Stomach (tissue), 9 donors: Measurements from ENCODE around the gene MTNR1B. TPM values are rescaled to one million over a fixed set of nuclear protein-coding genes. Genes with fewer than 3 reads are reported as not detected.

ENCODE experiments used
- DNase-seq, 2 donors: peaks; one replicate each; pipeline versions ENCODE4 v3.0.0 to v3.0.0-alpha.2; 2013 to 2019
- H3K27ac ChIP-seq, 5 donors: fragments of 200-600 bp in 4 of 5; sonication (generic) in 4 of 5; one replicate each; pipeline ENCODE4 v1.5.1; 2013 to 2019; ENCODE audit warnings: mild to moderate bottlenecking in 1 of 5, moderate library complexity in 1 of 5
- H3K27me3 ChIP-seq, 3 donors: fragments of 200-600 bp; sonication (generic); one replicate each; pipeline ENCODE4 v1.5.1; 2017 to 2019; ENCODE audit warnings: mixed run types in 1 of 3
- H3K36me3 ChIP-seq, 4 donors: fragments of 200-600 bp; sonication (generic); 1 replicate in 3 of 4; 2 replicates in 1 of 4; pipeline ENCODE4 v1.5.1; 2016 to 2019
- H3K4me1 ChIP-seq, 4 donors: fragments of 200-600 bp; sonication (generic); one replicate each; pipeline ENCODE4 v1.5.1; 2016 to 2019
- H3K4me3 ChIP-seq, 4 donors: fragments of 200-600 bp; sonication (generic) in 3 of 4; one replicate each; pipeline ENCODE4 v1.5.1; 2016 to 2019; ENCODE audit warnings: mild to moderate bottlenecking in 1 of 4
- H3K9me3 ChIP-seq, 4 donors: fragments of 200-600 bp; sonication (generic); one replicate each; pipeline ENCODE4 v1.5.1; 2016 to 2019
- EP300 ChIP-seq: sonication (generic); formaldehyde crosslinking; IDR thresholded peaks from one replicate; pipeline ENCODE4 v1.6.1; 2017; ENCODE audit warnings: antibody characterized with exemption
- POLR2A ChIP-seq, 4 donors: fragments of 450-650 bp; IDR thresholded peaks; one replicate each; pipeline ENCODE4 v1.6.1; 2016; ENCODE audit warnings: antibody characterized with exemption in 4 of 4, control low read depth in 2 of 4, mild to moderate bottlenecking in 1 of 4, moderate library complexity in 1 of 4
- POLR2AphosphoS5 ChIP-seq, 3 donors: sonication (generic); formaldehyde crosslinking; IDR thresholded peaks; one replicate each; pipeline ENCODE4 v1.6.1; 2016; ENCODE audit warnings: antibody characterized with exemption in 3 of 3
- WGBS, 5 donors: extraction: QIAGEN DNeasy Blood & Tissue Kit in 3 of 5; methylation state at CpG; one replicate each; pipeline versions ENCODE4 v1.1.5 to v1.1.7; 2013 to 2018; 5-methylcytosine and 5-hydroxymethylcytosine counted together
- intact Hi-C: fragments of 100-400 bp; cut with DNase I; formaldehyde crosslinking; loops from one replicate; pipeline ENCODE4 v1.15.1; 2023; ENCODE audit warnings: low total_unique reads
- polyA plus RNA-seq, 3 donors: library from polyadenylated mRNA; stranded (reverse); fragments of 200-250 nt; gene quantifications; one replicate each; pipeline ENCODE4 v1.2.3, GENCODE V29; 2013
- total RNA-seq, 5 donors: library from RNA; depleted of rRNA; stranded (reverse); fragments of >200 nt; gene quantifications; one replicate each; pipeline versions ENCODE4 v1.1.0 to v1.2.3, GENCODE V29; 2014 to 2016
- TF ChIP-seq, protein P1 (sequence below), 7 experiments: fragments of 450-650 bp in 4 of 7; fragments of 200-600 bp in 3 of 7; sonication (generic) in 3 of 7; IDR thresholded peaks; one replicate each; pipeline ENCODE4 v1.5.1; 2016 to 2019; ENCODE audit warnings: antibody characterized with exemption in 7 of 7, control low read depth in 2 of 7, mild to moderate bottlenecking in 1 of 7
- donor health status: healthy with polysubstance abuse.
- donor health status: Bipolar disorder and iron deficiency.
- donor health status: healthy.

MTNR1B gene
- total and polyA plus RNA-seq, 8 donors: 1.0 TPM; not detected in 7

DNA sequence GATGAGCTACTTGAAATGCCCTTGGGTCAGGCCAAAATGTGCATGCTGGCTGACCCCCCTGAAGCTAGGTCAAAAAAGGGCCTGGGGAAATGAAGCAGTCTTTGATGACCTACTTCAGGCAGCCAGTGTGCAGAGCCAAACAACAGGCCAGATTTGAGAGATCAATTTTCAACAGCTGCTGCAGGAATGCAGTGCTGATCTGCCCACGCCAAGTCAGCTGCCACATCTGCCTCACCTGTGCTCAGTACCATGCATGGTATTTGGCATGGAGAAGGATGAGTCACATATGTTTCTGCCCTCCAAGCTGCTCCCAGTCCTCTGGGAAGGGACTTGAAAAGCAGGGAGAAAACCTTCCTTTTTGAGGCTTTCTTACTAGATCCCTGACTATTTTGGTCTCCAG, 35.8 kb downstream of the MTNR1B start:
- H3K4me1 ChIP-seq: no peaks in the 10 kb centered on the region
- intact Hi-C loops: no loop called here
- no peaks in the 10 kb centered on the region for H3K36me3 ChIP-seq
- no peak for DNase-seq
- H3K9me3 ChIP-seq: peaks cover 0 to 3% (median 0%) of the 10 kb centered on the region in 4 donors
- WGBS, 5 donors: 20 to 70% (median 63%) methylated on average over 1 of the region's 1 CpG
- H3K27me3 ChIP-seq: no peaks in the 10 kb centered on the region
- H3K4me3 ChIP-seq: no peak overlapping the region
- TF ChIP-seq EP300 (no peak), POLR2AphosphoS5 (IDR thresholded peaks at IDR 0.05) (no peak), POLR2A (IDR thresholded peaks at IDR 0.05) (no peak)
- TF ChIP-seq, protein P1, sequence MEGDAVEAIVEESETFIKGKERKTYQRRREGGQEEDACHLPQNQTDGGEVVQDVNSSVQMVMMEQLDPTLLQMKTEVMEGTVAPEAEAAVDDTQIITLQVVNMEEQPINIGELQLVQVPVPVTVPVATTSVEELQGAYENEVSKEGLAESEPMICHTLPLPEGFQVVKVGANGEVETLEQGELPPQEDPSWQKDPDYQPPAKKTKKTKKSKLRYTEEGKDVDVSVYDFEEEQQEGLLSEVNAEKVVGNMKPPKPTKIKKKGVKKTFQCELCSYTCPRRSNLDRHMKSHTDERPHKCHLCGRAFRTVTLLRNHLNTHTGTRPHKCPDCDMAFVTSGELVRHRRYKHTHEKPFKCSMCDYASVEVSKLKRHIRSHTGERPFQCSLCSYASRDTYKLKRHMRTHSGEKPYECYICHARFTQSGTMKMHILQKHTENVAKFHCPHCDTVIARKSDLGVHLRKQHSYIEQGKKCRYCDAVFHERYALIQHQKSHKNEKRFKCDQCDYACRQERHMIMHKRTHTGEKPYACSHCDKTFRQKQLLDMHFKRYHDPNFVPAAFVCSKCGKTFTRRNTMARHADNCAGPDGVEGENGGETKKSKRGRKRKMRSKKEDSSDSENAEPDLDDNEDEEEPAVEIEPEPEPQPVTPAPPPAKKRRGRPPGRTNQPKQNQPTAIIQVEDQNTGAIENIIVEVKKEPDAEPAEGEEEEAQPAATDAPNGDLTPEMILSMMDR (IDR thresholded peaks at IDR 0.05): no peak
- no peak overlapping the region for H3K27ac ChIP-seq

DNA sequence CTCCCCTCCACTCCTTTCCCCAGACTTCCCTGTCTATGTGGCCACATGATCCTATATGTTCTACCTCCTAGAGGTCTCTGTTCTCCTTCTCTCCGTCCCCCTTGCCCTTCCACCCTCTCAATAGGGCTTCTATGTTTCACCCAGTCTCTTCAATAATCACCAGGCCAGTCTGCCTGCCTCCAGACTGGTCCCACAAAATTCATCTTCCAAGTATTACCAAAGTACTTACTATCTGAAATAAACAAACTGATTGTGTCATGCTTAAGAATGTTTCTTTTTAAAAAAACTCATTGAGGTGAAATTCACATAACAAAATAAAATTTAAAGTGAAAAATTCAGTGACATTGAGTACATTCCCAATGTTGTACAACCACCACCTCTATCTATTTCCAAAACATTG, 44.2 kb downstream of the MTNR1B start:
- 67 to 76% (median 73%) methylated on average over 1 of the region's 1 CpG for WGBS, 5 donors
- intact Hi-C loops: no loop called here
- Histone ChIP-seq H3K4me1 (no peaks in the 10 kb centered on the region), H3K27ac (no peak overlapping the region), H3K27me3 (no peaks in the 10 kb centered on the region), H3K9me3 (peaks cover 0 to 11% (median 4%) of the 10 kb centered on the region in 4 donors), H3K36me3 (no peaks in the 10 kb centered on the region), H3K4me3 (no peak overlapping the region)
- TF ChIP-seq EP300 (no peak), POLR2A (IDR thresholded peaks at IDR 0.05) (no peak), POLR2AphosphoS5 (IDR thresholded peaks at IDR 0.05) (no peak)
- TF ChIP-seq, protein P1 (IDR thresholded peaks at IDR 0.05): no peak
- DNase-seq: no peak

DNA sequence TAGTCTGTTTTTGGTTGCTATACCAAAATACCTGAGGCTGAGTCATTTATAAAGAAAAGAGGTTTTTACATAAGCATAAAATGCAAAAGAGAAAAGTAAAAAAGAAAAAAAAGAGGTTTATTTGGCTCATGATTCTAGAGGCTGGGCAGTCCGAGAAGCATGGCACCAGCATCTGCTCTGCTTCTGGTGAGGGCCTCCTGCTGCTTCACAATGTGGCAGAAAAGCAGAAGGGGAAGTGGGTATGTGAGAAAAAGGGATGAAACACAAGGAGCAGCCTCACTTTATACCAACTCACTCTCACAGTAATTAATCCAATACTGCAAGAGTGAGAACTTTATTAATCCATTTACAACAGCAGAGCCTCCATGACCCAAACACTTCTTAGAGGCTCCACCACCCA, 47.1 kb downstream of the MTNR1B start:
- H3K27ac ChIP-seq: no peak overlapping the region
- no peaks in the 10 kb centered on the region for H3K4me1 ChIP-seq
- H3K4me3 ChIP-seq: no peak overlapping the region
- H3K27me3 ChIP-seq: no peaks in the 10 kb centered on the region
- H3K9me3 ChIP-seq: peaks cover 0 to 11% (median 4%) of the 10 kb centered on the region in 4 donors
- no peaks in the 10 kb centered on the region for H3K36me3 ChIP-seq
- TF ChIP-seq, protein P1 (IDR thresholded peaks at IDR 0.05): no peak
- TF ChIP-seq EP300: no peak
- no peak for TF ChIP-seq POLR2AphosphoS5 (IDR thresholded peaks at IDR 0.05)
- no peak for TF ChIP-seq POLR2A (IDR thresholded peaks at IDR 0.05)
- intact Hi-C loops: no loop called here
- 76 to 88% (median 86%) methylated on average over 1 of the region's 1 CpG for WGBS, 5 donors
- no peak for DNase-seq

DNA sequence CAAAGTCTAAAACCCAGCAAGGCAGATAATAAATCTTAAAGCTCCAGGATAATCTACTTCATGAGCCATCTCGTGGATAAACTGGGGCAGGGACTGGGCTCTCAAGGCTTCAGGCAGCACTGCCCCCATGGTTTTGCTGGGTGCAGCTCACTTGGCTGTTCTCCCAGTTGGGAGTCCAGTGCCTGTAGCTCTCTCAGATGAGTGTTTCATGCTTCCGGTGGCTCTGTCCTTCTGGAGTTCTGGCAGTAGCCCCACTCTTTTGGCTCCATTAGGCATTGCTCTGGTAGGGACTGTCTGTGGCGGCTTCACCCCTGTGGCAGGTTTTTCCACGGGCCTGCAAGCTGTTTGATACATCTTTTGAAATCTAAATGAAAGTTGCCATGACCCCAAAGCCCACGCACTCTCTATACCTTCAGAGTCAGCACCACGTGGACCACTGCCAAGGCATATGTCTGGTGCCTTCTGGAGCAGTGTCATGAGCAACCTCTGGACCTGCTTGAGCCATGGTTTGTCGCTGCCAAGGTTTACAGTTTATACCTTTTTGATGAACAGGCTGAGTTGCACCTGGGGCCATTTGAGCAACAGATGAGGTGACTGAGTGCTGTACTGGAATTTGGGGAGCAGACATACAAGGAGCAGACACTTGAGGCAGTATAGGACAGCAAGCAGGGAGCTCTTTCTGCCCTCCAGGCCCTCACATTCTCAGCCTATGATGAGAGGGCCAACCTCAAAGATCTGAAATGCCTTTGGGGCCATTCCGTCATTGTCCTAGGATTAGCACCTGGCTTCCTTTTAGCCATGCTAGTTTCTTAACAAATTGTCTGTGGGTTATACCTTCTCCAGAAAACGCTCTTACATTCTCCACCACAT, 48.6 kb downstream of the MTNR1B start:
- Histone ChIP-seq H3K36me3 (no peaks in the 10 kb centered on the region), H3K27me3 (no peaks in the 10 kb centered on the region), H3K4me3 (no peak overlapping the region), H3K27ac (no peak overlapping the region), H3K4me1 (no peaks in the 10 kb centered on the region), H3K9me3 (peaks cover 0 to 11% (median 4%) of the 10 kb centered on the region in 4 donors)
- intact Hi-C loops: no loop called here
- DNase-seq: no peak
- TF ChIP-seq POLR2A (IDR thresholded peaks at IDR 0.05) (no peak), POLR2AphosphoS5 (IDR thresholded peaks at IDR 0.05) (no peak), EP300 (no peak)
- TF ChIP-seq, protein P1 (IDR thresholded peaks at IDR 0.05): no peak
- WGBS, 5 donors: 71 to 89% (median 85%) methylated on average over 9 of the region's 9 CpGs
